K562 (cell line): ENCODE measurements around the gene N4BP2L1. TPM values are rescaled to one million over a fixed set of nuclear protein-coding genes. Genes with fewer than 3 reads are reported as not detected.

Source experiments
- ATAC-seq: fragments of 200-7000 bp; cut with Tn5 transposase; 3 replicates; pipeline ENCODE4 v1.9.1; 2020; ENCODE audit warnings: moderate library complexity
- BruUV-seq: library from RNA; stranded (reverse); fragments of 400-500 nt; replicated peaks from 2 replicates; lab custom pipeline; 2021; lab: Mats Ljungman, UMichigan
- CTCF ChIA-PET: fragments of 300-600 bp; formaldehyde crosslinking; extraction: SDS; loops from one replicate; lab custom pipeline; 2021; ENCODE audit warnings: low intra/inter-chr PET ratio; lab: Yijun Ruan, JAX
- POLR2A ChIA-PET: fragments of 300-600, 350-650 bp; sonication (Branson Sonifier 250); formaldehyde crosslinking; extraction: SDS; loops from one replicate; lab custom pipeline; 2021; ENCODE audit warnings: antibody characterized with exemption, inconsistent platforms; lab: Yijun Ruan, JAX
- DNase-seq, 4 experiments: peaks; one replicate each; pipeline versions ENCODE4 v3.0.0 to v3.0.0-alpha.2; 2011 to 2018; ENCODE audit warnings: low spot score in 3 of 4, mixed read lengths in 3 of 4; ENCODE audit errors: extremely low read depth in 1 of 4
- FAIRE-seq: peaks from 2 replicates; lab custom pipeline; 2011; peaks lifted over from hg19 to GRCh38; lab: Jason Lieb, UNC
- H2AFZ ChIP-seq: 2 replicates; pipeline ENCODE4 v1.6.0; 2011; ENCODE audit warnings: low read depth, low read length, control low read depth, inconsistent platforms
- H3K27ac ChIP-seq: fragments of 200-600 bp; 3 replicates; pipeline ENCODE4 v1.8.0; 2011; ENCODE audit warnings: low read depth, mild to moderate bottlenecking, control low read depth, inconsistent platforms, low read length, moderate library complexity, mixed read lengths; ENCODE audit errors: extremely low read depth
- H3K27me3 ChIP-seq, 2 experiments: fragments of 300-600 bp in 1 of 2; 2 replicates in 1 of 2; 3 replicates in 1 of 2; pipeline versions ENCODE4 v1.6.0 to v1.8.0; 2011; ENCODE audit warnings: inconsistent platforms in 2 of 2, low read length in 2 of 2, mild to moderate bottlenecking in 1 of 2, mixed read lengths in 1 of 2, moderate library complexity in 1 of 2; ENCODE audit not compliant: control insufficient read depth in 2 of 2, insufficient read depth in 2 of 2
- H3K36me3 ChIP-seq: fragments of 300-600 bp; 3 replicates; pipeline ENCODE4 v1.8.0; 2011; ENCODE audit warnings: mild to moderate bottlenecking, low read length, inconsistent platforms; ENCODE audit not compliant: control insufficient read depth, insufficient read depth
- H3K4me1 ChIP-seq, 2 experiments: fragments of 200-600 bp in 1 of 2; replicated peaks in 1 of 2; 2 replicates in 1 of 2; 3 replicates in 1 of 2; pipeline versions ENCODE4 v1.5.1 to v1.8.0; 2011; ENCODE audit warnings: inconsistent platforms in 2 of 2, low read length in 2 of 2, mild to moderate bottlenecking in 1 of 2, mixed read lengths in 1 of 2, moderate library complexity in 1 of 2; ENCODE audit not compliant: control insufficient read depth in 2 of 2, insufficient read depth in 2 of 2
- H3K4me2 ChIP-seq: 2 replicates; pipeline ENCODE4 v1.6.1; 2011; ENCODE audit warnings: low read length, control low read depth, inconsistent platforms, mixed read lengths; ENCODE audit not compliant: insufficient read depth
- H3K4me3 ChIP-seq: fragments of 200-600 bp; sonication (generic), shearing (Covaris generic); 2 replicates; pipeline ENCODE4 v1.5.1; 2016; ENCODE audit warnings: control low read depth, inconsistent platforms
- H3K79me2 ChIP-seq: fragments of 200-600 bp; 3 replicates; pipeline ENCODE4 v1.8.0; 2011; ENCODE audit warnings: low read length, inconsistent platforms; ENCODE audit not compliant: control insufficient read depth, insufficient read depth
- H3K9ac ChIP-seq, 2 experiments: 2 replicates each; pipeline versions ENCODE4 v1.6.0 to v1.6.1; 2011; ENCODE audit warnings: low read depth in 2 of 2, low read length in 2 of 2, control low read depth in 1 of 2, inconsistent platforms in 1 of 2, mild to moderate bottlenecking in 1 of 2, mixed read lengths in 1 of 2; ENCODE audit not compliant: insufficient read depth in 1 of 2
- H3K9me1 ChIP-seq: one replicate; pipeline ENCODE4 v1.6.0; 2011; ENCODE audit warnings: inconsistent platforms, mild to moderate bottlenecking, low read length, moderate library complexity; ENCODE audit not compliant: control insufficient read depth, insufficient read depth
- H3K9me3 ChIP-seq: replicated peaks from 2 replicates; pipeline ENCODE4 v1.5.1; 2011; ENCODE audit warnings: low read depth, low read length, inconsistent platforms; ENCODE audit not compliant: control insufficient read depth, insufficient read depth
- H4K20me1 ChIP-seq: replicated peaks from 2 replicates; pipeline ENCODE4 v1.6.1; 2011; ENCODE audit warnings: low read length, inconsistent platforms, mixed read lengths; ENCODE audit not compliant: control insufficient read depth, insufficient read depth
- FOXA1 ChIP-seq: fragments of 450-650 bp; IDR thresholded peaks from 2 replicates; pipeline ENCODE4 v1.6.1; 2016; ENCODE audit warnings: mild to moderate bottlenecking, borderline replicate concordance
- FOXA3 ChIP-seq, 2 experiments: fragments of 450-650 bp in 1 of 2; sonication (generic) in 1 of 2; formaldehyde crosslinking; IDR thresholded peaks in 1 of 2; conservative IDR thresholded peaks in 1 of 2; 2 replicates each; pipeline versions ENCODE4 v1.4.0 to v1.8.0; 2020 to 2022; ENCODE audit warnings: mild to moderate bottlenecking in 2 of 2, missing genetic modification reagents in 1 of 2
- GATAD2A ChIP-seq: fragments of 450-650 bp; IDR thresholded peaks from 2 replicates; pipeline ENCODE4 v1.6.1; 2017
- NR3C1 ChIP-seq: sonication (generic); formaldehyde crosslinking; IDR thresholded peaks from 2 replicates; pipeline ENCODE4 v1.8.1; 2022; ENCODE audit warnings: missing genetic modification reagents
- RBM15 ChIP-seq: fragments of 200-400 bp; formaldehyde crosslinking; IDR thresholded peaks from 2 replicates; pipeline ENCODE4 v1.6.1; 2018; ENCODE audit warnings: mild to moderate bottlenecking, low read length, moderate library complexity; ENCODE audit not compliant: insufficient read depth
- RBM39 ChIP-seq: fragments of 200-400 bp; formaldehyde crosslinking; optimal IDR thresholded peaks from 2 replicates; pipeline ENCODE3; 2018; ENCODE audit warnings: low read depth, low read length
- RNF2 ChIP-seq: sonication (generic); IDR thresholded peaks from 2 replicates; pipeline ENCODE4 v1.6.1; 2016
- TOE1 ChIP-seq, 2 experiments: fragments of 450-650 bp in 1 of 2; sonication (generic) in 1 of 2; formaldehyde crosslinking in 1 of 2; IDR thresholded peaks; 2 replicates each; pipeline versions ENCODE4 v1.7.1 to v1.8.0; 2016 to 2022; ENCODE audit warnings: borderline replicate concordance in 2 of 2, mild to moderate bottlenecking in 2 of 2, antibody characterized with exemption in 1 of 2, inconsistent platforms in 1 of 2, low read depth in 1 of 2, missing genetic modification reagents in 1 of 2, moderate library complexity in 1 of 2
- YBX1 ChIP-seq: fragments of 450-650 bp; IDR thresholded peaks from 2 replicates; pipeline ENCODE4 v1.7.1; 2016; ENCODE audit warnings: mild to moderate bottlenecking
- ZNF134 ChIP-seq: fragments of 250-450 bp; sonication (Bioruptor Pico); conservative IDR thresholded peaks from 2 replicates; pipeline ENCODE4 v1.4.0; 2020
- ZNF175 ChIP-seq: fragments of 200-800 bp; sonication (Bioruptor generic); IDR thresholded peaks from 2 replicates; pipeline ENCODE4 v1.6.1; 2016; ENCODE audit warnings: low read depth, mild to moderate bottlenecking, missing genetic modification characterization, missing compliant biosample characterization
- ZNF445 ChIP-seq: fragments of 250-450 bp; sonication (Bioruptor Pico); IDR thresholded peaks from 2 replicates; pipeline ENCODE4 v1.4.0; 2020; ENCODE audit warnings: low read depth, mild to moderate bottlenecking, moderate library complexity
- WGBS: fragments of 100-300 bp; shearing (Covaris generic); methylation state at CpG from one replicate; pipeline ENCODE4 v1.1.6; 2016; ENCODE audit warnings: low coverage, mixed read lengths; ENCODE audit not compliant: insufficient coverage; ENCODE audit errors: missing lambda C conversion rate; 5-methylcytosine and 5-hydroxymethylcytosine counted together
- in situ Hi-C: fragments of 300-500 bp; cut with MboI; formaldehyde crosslinking; loops from 4 replicates; pipeline ENCODE4 v1.15.0; 2018; ENCODE audit warnings: inconsistent platforms, mixed read lengths
- intact Hi-C: fragments of 100-400 bp; cut with micrococcal nuclease; formaldehyde crosslinking; loops from 2 replicates; pipeline ENCODE4 v1.14.2; 2022
- polyA plus RNA-seq, 8 experiments: library from polyadenylated mRNA; depleted of rRNA in 4 of 8; stranded (reverse) in 5 of 8; unstranded in 3 of 8; fragments of >200 nt; fragmentation: Nextera tagmentation in 2 of 8; fragmentation: Illumina TruSeq in 1 of 8; extraction: Ambion mirVana in 2 of 8; extraction: Trizol in 1 of 8; gene quantifications; 2 replicates each; pipeline versions ENCODE4 v1.2.1 to v1.2.3, GENCODE V29; 2011 to 2014; ENCODE audit warnings: inconsistent platforms in 1 of 8, missing spikeins in 1 of 8
- total RNA-seq, 7 experiments: library from RNA; depleted of rRNA in 6 of 7; stranded (reverse); fragments of >200 nt in 6 of 7; fragmentation: Illumina TruSeq in 2 of 7; extraction: Trizol in 2 of 7; gene quantifications; 2 replicates each; pipeline versions ENCODE4 v1.2.1 to v1.2.3, GENCODE V29; 2011 to 2021; ENCODE audit warnings: low replicate concordance in 1 of 7

The N4BP2L1 gene
- total and polyA plus RNA-seq, 9 of the 15 experiments (the other 6 are each of a cell fraction or from before 2014, with no cell fraction given) = 0.06 to 0.33 (median 0.15) TPM; not detected in 1

- H3K4me2 ChIP-seq = no peak overlapping the region
- H3K4me3 ChIP-seq = no peak overlapping the region
- ChIA-PET POLR2A (no interaction called here), CTCF (no interaction called here)
- H4K20me1 ChIP-seq = no peaks in the 10 kb centered on the region
- H3K27me3 ChIP-seq = no peaks in the 10 kb centered on the region
- H3K27ac ChIP-seq = no peak overlapping the region
- DNase-seq (no peak), FAIRE-seq (no peak), ATAC-seq (no peak)
- intact Hi-C loops (no loop called here), in situ Hi-C loops (no loop called here)
- TF ChIP-seq GATAD2A (no peak), FOXA1 (no peak), YBX1 (no peak), ZNF134 (CRISPR knock-in tag) (no peak), FOXA3 (CRISPR knock-in tag; conservative IDR thresholded peaks at IDR 0.05 in 1 of 2, IDR thresholded peaks at IDR 0.05 in 1 of 2) (no peak), TOE1 (IDR thresholded peaks at IDR 0.05; ENCODE audit: borderline replicate concordance) (no peak), TOE1 (CRISPR knock-in tag; IDR thresholded peaks at IDR 0.05; ENCODE audit: borderline replicate concordance, low read depth) (no peak), RBM39 (no peak), RBM15 (no peak), RNF2 (no peak), ZNF445 (CRISPR knock-in tag) (no peak), ZNF175 (CRISPR knock-in tag) (no peak), NR3C1 (CRISPR knock-in tag) (no peak)
- no peaks in the 10 kb centered on the region for H3K79me2 ChIP-seq
- H3K4me1 ChIP-seq = peaks cover 0 to 6% of the 10 kb centered on the region in 2 experiments; a peak in 3 of 5 replicates
- no peaks in the 10 kb centered on the region; the same call in none of the 2 replicates for H3K9me3 ChIP-seq
- H3K9me1 ChIP-seq = no peaks in the 10 kb centered on the region
- BruUV-seq = no TSS peak
- no peak overlapping the region for H2AFZ ChIP-seq
- H3K9ac ChIP-seq = no peak overlapping the region
- WGBS = 60% methylated on average over 8 of the region's 19 CpGs
- H3K36me3 ChIP-seq = no peaks in the 10 kb centered on the region
These were observed 1.5 kb downstream of the N4BP2L1 start for GRCh38 chr13:32426191-32426989.
